A549 treated with AZD2906 at 1 μM for 4 hours (cell line): ENCODE measurements around the gene KRTAP10-1. TPM values are rescaled to one million over a fixed set of nuclear protein-coding genes. Genes with fewer than 3 reads are reported as not detected.

ENCODE experiments used
- total RNA-seq: library from RNA; stranded (reverse); fragments of 200-300 nt; extraction: Qiagen RNA extraction; gene quantifications from 5 replicates; pipeline ENCODE4 v1.2.3, GENCODE V29; 2022

Gene KRTAP10-1
- total RNA-seq = not detected in 5 replicates

GRCh38 chr21:44539991-44540666 lies at the start of gene KRTAP10-1:
Gene KRTAP10-1, minus strand, starts transcription at chr21:44540195. Its CDS starts 45 bp downstream, at chr21:44540150.

DNA sequence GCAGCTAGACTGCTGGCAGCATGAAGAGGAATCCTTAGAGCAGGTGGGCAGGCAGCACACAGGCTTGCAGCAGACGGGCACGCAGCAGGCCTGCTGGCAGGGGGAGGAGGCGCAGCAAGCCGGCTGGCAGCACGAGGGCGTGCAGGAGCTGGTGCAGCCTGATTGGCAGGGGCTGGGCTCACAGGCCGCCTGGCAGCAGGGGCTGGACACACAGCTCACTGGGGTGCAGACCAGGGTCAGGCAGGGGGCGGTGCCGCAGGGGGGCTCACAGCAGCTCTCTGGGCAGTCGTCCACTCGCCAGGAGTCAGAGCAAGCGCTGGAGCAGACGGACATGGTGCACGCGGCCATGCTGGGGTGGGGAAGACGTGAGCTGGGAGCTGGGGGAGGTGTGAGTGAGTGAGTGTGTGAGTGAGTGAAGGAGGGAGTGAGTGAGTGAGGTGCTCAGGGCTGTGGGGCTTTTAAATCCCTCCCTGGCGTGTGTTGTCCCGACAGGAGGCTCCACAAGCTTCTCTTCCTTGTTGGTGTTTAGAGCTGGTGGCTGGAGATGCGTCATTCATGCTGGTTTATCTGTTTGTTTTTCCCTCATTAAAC lies 40.3 kb upstream of the KRTAP10-1 start, which contains the start of gene KRTAP10-5:
KRTAP10-5 (minus strand) TSS at position 374 of the 591 bp plus-strand sequence; CDS start at position 348, 26 bp downstream.

GRCh38 chr21:44573630-44574456 lies 33.8 kb upstream of the KRTAP10-1 start, which contains the start of gene KRTAP10-4:
Gene KRTAP10-4, plus strand, starts transcription at chr21:44573729. Its CDS starts 30 bp downstream, at chr21:44573759.

GRCh38 chr21:44558695-44559094 lies 18.7 kb upstream of the KRTAP10-1 start, which contains the start of gene KRTAP10-3:
Gene KRTAP10-3, minus strand, starts transcription at chr21:44558795. Its CDS starts 80 bp downstream, at chr21:44558715.

DNA sequence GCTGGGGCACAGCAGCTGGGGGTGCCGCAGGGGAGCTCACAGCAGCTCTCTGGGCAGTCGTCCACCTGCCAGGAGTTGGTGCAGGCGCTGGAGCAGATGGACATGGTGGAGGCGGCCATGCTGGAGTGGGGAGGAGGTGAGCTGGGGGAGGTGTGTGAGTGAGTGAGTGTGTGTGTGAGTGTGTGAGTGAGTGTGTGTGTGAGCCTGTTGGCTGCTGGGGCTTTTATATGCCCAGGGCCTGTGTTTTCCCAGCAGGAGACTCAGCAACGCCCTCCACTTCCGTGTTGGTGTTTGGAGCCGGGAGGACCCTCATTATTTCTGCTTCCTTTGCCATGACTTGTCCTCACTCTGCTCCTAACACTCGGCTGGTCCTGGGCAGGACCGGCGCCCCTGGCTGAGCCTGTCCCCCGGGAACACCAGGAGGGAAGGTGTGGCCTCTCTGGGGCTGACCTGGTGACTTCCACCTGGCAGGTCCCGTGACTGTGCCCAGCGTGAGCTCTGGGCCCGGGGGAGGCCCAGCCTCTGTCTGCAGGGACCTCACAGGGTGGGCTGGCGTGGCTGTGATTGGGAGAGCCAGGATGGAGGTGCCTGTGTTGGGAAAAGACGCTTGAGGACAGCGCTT lies 11.5 kb upstream of the KRTAP10-1 start, which contains the start of gene KRTAP10-2:
KRTAP10-2 (minus strand) TSS at position 166 of the 622 bp plus-strand sequence; CDS start at position 119, 47 bp downstream.

Other genes starting within 250 kb of the KRTAP10-1 start
- gene PFKL, start 240.1 kb downstream of the KRTAP10-1 start, total RNA-seq = 39.8 to 67.9 TPM (median 50.6 TPM) in 5 replicates
- gene CFAP410, start 200.8 kb downstream of the KRTAP10-1 start, total RNA-seq = 5.2 to 10.0 TPM (median 8.1 TPM) in 5 replicates
- 7.5 to 10.7 TPM (median 8.7 TPM) in 5 replicates for gene TRPM2, start 186.6 kb downstream of the KRTAP10-1 start, total RNA-seq
- gene LRRC3, start 84.7 kb downstream of the KRTAP10-1 start, total RNA-seq = 1.8 to 2.4 TPM (median 2.1 TPM) in 5 replicates
- gene KRTAP10-2, start 11.3 kb upstream of the KRTAP10-1 start, total RNA-seq = not detected in 5 replicates
- not detected in 5 replicates for gene KRTAP10-3, start 18.6 kb upstream of the KRTAP10-1 start, total RNA-seq
- gene KRTAP10-4, start 33.5 kb upstream of the KRTAP10-1 start, total RNA-seq = not detected in 5 replicates
- not detected in 5 replicates for gene KRTAP10-5, start 40.4 kb upstream of the KRTAP10-1 start, total RNA-seq
- not detected in 5 replicates for gene KRTAP10-6, start 52.3 kb upstream of the KRTAP10-1 start, total RNA-seq
- not detected in 5 replicates for gene KRTAP10-7, start 60.4 kb upstream of the KRTAP10-1 start, total RNA-seq
- not detected in 5 replicates for gene KRTAP10-8, start 71.9 kb upstream of the KRTAP10-1 start, total RNA-seq
- gene KRTAP10-9, start 86.9 kb upstream of the KRTAP10-1 start, total RNA-seq = not detected in 5 replicates
- gene KRTAP10-10, start 97.2 kb upstream of the KRTAP10-1 start, total RNA-seq = not detected in 5 replicates
- not detected in 5 replicates for gene KRTAP10-11, start 106.2 kb upstream of the KRTAP10-1 start, total RNA-seq
- not detected in 5 replicates for gene KRTAP12-4, start 114.5 kb upstream of the KRTAP10-1 start, total RNA-seq
- not detected in 5 replicates for gene KRTAP12-3, start 117.7 kb upstream of the KRTAP10-1 start, total RNA-seq
- not detected in 5 replicates for gene KRTAP12-2, start 126.7 kb upstream of the KRTAP10-1 start, total RNA-seq
- gene KRTAP12-1, start 142.0 kb upstream of the KRTAP10-1 start, total RNA-seq = not detected in 5 replicates
- not detected in 5 replicates for gene KRTAP10-12, start 157.0 kb upstream of the KRTAP10-1 start, total RNA-seq
- not detected in 5 replicates for gene TSPEAR, start 171.4 kb upstream of the KRTAP10-1 start, total RNA-seq